ENCODE data around the gene IL31RA.
"Not testable (repeated sequence)": the region's sequence is repeated elsewhere in the genome, so short reads cannot be mapped to it uniquely, and the experiment has no call there.

- TF ChIP-seq CTCF (IDR thresholded peaks at IDR 0.05); CREB1 (CRISPR knock-in tag; IDR thresholded peaks at IDR 0.05); ZNF138 (CRISPR knock-in tag; conservative IDR thresholded peaks at IDR 0.05); E2F1 (CRISPR knock-in tag; IDR thresholded peaks at IDR 0.05): not testable (repeated sequence)
These were observed 86.4 kb downstream of the IL31RA start for GRCh38 chr5:55937598-55937997.

Measured in WTC11 (cell line).